Left ventricle myocardium inferior (tissue), 1 donor: ENCODE data around the gene TCP1. TPM values are rescaled to one million over a fixed set of nuclear protein-coding genes. Genes with fewer than 3 reads are reported as not detected.

ENCODE experiments used
- DNase-seq: peaks from one replicate; pipeline ENCODE4 v3.0.0-alpha.2; 2020
- H3K27ac ChIP-seq: fragments of 200-600 bp; replicated peaks from 2 replicates; pipeline ENCODE4 v1.8.0; 2021
- H3K27me3 ChIP-seq: fragments of 200-600 bp; 2 replicates; pipeline ENCODE4 v1.8.0; 2021; ENCODE audit warnings: low read depth
- H3K36me3 ChIP-seq: fragments of 200-600 bp; 2 replicates; pipeline ENCODE4 v1.8.0; 2021
- H3K4me1 ChIP-seq: fragments of 200-600 bp; 2 replicates; pipeline ENCODE4 v1.8.0; 2021
- H3K4me3 ChIP-seq: fragments of 200-600 bp; 2 replicates; pipeline ENCODE4 v1.8.0; 2021; ENCODE audit warnings: mild to moderate bottlenecking, moderate library complexity
- H3K9me3 ChIP-seq: fragments of 200-600 bp; replicated peaks from 2 replicates; pipeline ENCODE4 v1.8.0; 2021
- intact Hi-C: fragments of 100-400 bp; cut with micrococcal nuclease; formaldehyde crosslinking; loops from one replicate; pipeline ENCODE4 v1.11.0; 2022
- total RNA-seq: library from RNA; stranded (reverse); fragmentation: NEBNext Ultra II Directional; extraction: Animal tissue kit (Norgen Biotek cat#: 25700); gene quantifications from one replicate; pipeline ENCODE4 v1.2.1, GENCODE V29; 2021
- TF ChIP-seq, protein P1 (sequence below): fragments of 200-600 bp; IDR thresholded peaks from 2 replicates; pipeline ENCODE4 v1.8.0; 2021; ENCODE audit warnings: antibody characterized with exemption, mild to moderate bottlenecking, borderline replicate concordance
- donor health status: DM: no; HTN: yes; CAD: no; lungs with severe emphysema.

The TCP1 gene
- total RNA-seq, 1 donor from 2014 or later: 136 TPM

DNA sequence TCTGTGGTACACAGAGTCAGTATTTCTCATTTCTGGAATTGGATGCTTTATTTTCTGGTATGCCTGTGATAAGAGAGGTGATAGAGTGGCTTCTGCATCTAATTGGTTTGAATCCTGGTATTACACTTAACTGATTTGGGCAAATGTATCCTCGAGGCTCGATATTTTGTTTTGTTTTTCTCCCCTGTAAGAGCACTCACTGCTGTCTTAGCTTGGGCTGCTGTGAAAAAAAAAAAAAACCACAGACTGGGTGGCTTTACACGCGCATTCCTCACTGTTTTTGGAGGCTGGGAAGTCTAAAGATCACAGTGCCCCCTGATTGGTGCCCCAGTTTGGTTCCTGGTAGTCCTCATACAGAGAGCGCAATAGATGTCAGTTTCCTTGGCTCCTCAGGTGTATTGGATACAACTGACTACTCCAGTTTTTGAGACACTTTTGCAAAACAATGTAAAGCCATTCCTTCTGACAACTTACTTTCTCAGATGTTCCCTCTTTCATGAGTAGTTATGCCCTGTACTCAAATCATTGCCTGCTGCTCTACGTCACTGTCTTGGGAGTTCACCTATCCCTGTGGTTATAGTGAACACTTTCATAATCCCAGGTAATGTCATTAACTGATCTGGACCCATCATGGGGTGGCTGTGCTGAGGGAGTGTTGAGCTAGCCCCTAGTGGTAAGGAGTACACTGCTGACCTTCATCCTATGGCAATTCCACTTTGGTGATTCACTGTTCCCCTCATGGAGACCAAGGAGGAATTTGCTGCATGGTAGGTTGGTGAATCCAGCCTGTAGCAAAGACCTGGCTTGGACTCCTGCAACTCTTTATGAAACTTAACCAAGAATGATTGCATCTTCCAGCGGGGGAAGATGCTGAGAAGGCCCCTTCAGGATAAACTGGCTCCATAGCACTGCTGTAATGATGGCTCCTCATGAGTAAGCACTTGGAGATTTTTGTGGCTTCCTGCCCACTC, 31.1 kb downstream of the TCP1 start:
- intact Hi-C loops: no loop called here
- Histone ChIP-seq H3K27ac (no peak overlapping the region), H3K9me3 (no peaks in the 10 kb centered on the region), H3K27me3 (no peaks in the 10 kb centered on the region), H3K4me3 (no peak overlapping the region), H3K4me1 (peaks cover 37% of the 10 kb centered on the region), H3K36me3 (peaks cover 50% of the 10 kb centered on the region)
- no peak for DNase-seq
- TF ChIP-seq, protein P1, sequence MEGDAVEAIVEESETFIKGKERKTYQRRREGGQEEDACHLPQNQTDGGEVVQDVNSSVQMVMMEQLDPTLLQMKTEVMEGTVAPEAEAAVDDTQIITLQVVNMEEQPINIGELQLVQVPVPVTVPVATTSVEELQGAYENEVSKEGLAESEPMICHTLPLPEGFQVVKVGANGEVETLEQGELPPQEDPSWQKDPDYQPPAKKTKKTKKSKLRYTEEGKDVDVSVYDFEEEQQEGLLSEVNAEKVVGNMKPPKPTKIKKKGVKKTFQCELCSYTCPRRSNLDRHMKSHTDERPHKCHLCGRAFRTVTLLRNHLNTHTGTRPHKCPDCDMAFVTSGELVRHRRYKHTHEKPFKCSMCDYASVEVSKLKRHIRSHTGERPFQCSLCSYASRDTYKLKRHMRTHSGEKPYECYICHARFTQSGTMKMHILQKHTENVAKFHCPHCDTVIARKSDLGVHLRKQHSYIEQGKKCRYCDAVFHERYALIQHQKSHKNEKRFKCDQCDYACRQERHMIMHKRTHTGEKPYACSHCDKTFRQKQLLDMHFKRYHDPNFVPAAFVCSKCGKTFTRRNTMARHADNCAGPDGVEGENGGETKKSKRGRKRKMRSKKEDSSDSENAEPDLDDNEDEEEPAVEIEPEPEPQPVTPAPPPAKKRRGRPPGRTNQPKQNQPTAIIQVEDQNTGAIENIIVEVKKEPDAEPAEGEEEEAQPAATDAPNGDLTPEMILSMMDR: no peak

DNA sequence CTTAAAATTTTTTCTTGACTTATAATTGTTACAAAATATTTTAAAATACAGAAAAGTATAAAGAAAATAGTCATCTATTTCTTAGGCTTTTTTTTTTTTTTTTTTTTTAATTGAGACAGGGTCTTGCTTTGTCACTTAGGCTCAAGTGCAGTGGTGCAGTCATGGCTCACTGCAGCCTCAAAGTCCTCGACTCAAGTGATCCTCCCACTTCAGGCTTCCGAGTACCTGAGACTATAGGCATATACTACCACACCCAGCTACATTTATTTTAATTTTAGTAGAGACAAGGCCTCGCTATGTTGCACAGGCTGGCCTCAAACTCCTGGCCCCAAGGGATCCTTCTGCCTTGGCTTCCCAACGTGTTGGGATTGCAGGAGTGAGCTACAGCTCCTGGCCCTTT, 32.9 kb downstream of the TCP1 start:
- H3K4me1 ChIP-seq: peaks cover 23% of the 10 kb centered on the region
- no peak overlapping the region for H3K27ac ChIP-seq
- intact Hi-C loops: no loop called here
- H3K27me3 ChIP-seq: no peaks in the 10 kb centered on the region
- no peak for DNase-seq
- no peaks in the 10 kb centered on the region for H3K9me3 ChIP-seq
- TF ChIP-seq, protein P1: no peak
- no peak overlapping the region for H3K4me3 ChIP-seq
- peaks cover 68% of the 10 kb centered on the region for H3K36me3 ChIP-seq

DNA sequence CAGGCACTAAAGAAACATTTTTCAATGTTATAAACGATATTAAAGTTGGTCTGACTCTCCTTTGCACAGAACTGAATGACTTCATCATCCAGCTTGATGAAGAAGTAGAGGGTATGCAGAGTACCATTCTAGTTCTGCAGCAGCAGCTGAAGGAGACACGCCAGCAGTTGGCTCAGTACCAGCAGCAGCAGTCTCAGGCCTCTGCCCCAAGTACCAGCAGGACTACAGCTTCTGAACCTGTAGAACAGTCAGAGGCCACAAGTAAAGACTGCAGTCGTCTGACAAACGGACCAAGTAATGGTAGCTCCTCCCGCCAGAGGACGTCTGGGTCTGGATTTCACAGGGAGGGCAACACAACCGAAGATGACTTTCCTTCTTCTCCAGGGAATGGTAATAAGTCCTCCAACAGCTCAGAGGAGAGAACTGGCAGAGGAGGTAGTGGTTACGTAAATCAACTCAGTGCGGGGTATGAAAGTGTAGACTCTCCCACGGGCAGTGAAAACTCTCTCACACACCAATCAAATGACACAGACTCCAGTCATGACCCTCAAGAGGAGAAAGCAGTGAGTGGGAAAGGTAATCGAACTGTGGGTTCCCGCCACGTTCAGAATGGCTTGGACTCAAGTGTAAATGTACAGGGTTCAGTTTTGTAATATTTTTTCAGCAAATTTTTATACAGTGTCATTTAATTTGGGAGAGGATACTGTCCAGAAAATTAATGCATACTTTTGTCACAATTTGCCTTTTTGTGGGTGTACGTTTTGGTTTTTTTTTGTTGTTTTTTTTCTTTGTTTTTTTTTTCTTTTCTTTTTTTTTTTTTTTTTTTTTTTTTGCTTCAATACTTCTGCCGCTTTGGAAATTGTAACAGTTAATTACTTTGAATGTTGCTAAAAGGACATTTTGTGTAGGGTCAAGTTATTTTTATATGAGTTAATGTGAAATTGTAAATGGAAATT, 34.2 kb downstream of the TCP1 start:
- H3K4me3 ChIP-seq: no peak overlapping the region
- peaks cover 10% of the 10 kb centered on the region for H3K4me1 ChIP-seq
- intact Hi-C loops: no loop called here
- H3K36me3 ChIP-seq: peaks cover 75% of the 10 kb centered on the region
- no peaks in the 10 kb centered on the region for H3K27me3 ChIP-seq
- TF ChIP-seq, protein P1: no peak
- DNase-seq: no peak
- H3K27ac ChIP-seq: peak overlapping the region; percentile 20
- no peaks in the 10 kb centered on the region for H3K9me3 ChIP-seq

DNA sequence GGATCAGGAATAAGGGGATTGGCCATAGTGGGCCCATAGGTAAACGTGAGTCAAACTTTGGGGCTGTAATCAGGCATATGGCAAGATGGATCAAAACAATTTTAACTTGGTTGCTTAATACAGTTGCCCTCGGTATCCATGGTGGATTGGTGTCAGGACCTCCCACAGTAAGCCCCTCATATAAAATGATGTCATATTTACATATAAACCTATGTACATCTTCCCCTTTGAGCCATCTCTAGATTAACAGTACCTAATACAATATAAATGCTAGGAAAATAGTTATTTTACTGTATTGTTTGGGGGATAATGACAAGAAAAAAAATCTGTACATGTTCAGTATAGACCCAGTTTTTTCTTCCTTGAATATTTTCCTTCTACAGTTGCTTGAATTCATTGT, 35.0 kb downstream of the TCP1 start:
- Histone ChIP-seq H3K27me3 (no peaks in the 10 kb centered on the region), H3K36me3 (peaks cover 84% of the 10 kb centered on the region), H3K27ac (no peak overlapping the region), H3K4me1 (peaks cover 15% of the 10 kb centered on the region), H3K9me3 (no peaks in the 10 kb centered on the region), H3K4me3 (no peak overlapping the region)
- TF ChIP-seq, protein P1: no peak
- intact Hi-C loops: no loop called here
- DNase-seq: no peak

DNA sequence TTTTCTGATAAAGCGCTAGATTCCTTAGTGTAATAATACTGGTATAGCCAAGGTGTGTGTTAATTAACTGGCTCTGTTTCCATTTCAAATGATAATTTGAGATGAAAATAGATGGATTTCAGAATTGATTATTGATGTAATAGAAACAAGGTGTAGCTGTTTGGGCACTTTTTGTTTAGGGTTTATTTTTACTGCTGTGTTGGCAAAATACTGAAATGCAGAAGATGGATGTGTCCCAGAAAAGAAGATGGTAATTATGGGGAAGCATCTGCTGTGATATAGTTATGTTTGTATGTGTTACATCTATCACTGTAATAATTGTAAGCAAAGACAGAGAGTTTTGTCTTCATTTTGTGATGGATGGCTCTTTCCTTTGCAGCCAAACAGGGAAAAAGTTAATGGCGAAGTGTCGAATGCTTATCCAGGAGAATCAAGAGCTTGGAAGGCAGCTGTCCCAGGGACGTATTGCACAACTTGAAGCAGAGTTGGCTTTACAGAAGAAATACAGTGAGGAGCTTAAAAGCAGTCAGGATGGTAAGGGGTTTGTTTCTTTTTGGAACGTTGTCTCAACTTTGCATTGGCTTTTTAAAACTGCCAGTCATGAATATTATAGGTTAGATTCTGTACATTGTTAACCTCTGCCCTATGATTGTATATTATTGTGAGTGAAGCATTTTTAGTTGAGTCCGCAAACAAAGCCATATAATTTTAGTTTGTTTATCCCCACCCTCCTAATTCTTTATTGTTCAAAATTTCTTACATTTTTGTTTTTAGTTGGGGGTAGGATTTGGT, 36.1 kb downstream of the TCP1 start:
- Histone ChIP-seq H3K36me3 (peaks cover 90% of the 10 kb centered on the region), H3K9me3 (no peaks in the 10 kb centered on the region)

More for the DNA sequence above, 36.1 kb downstream of the TCP1 start:
- Histone ChIP-seq H3K27ac (no peak overlapping the region), H3K4me1 (peaks cover 15% of the 10 kb centered on the region), H3K4me3 (no peak overlapping the region), H3K27me3 (no peaks in the 10 kb centered on the region)
- TF ChIP-seq, protein P1: no peak
- DNase-seq: no peak
- intact Hi-C loops: no loop called here
